ENCODE measurements around the gene SRPRB.

Gene SRPRB

GRCh38 chr3:133820129-133820528, 14.5 kb downstream of the SRPRB start:
- H3K36me3 ChIP-seq (replicated peaks; ENCODE audit: low read depth, low read length): peaks cover 65% of the 10 kb centered on the region
- no peaks in the 10 kb centered on the region for H3K9me3 ChIP-seq (ENCODE audit: insufficient read depth, low read length)
- H3K27me3 ChIP-seq (ENCODE audit: low read depth, low read length): no peaks in the 10 kb centered on the region
- H2AFZ ChIP-seq (ENCODE audit: low read depth, low read length): no peak overlapping the region
- no peak overlapping the region for H3K9ac ChIP-seq (ENCODE audit: low read length)
- no peaks in the 10 kb centered on the region for H3K4me1 ChIP-seq (ENCODE audit: low read length)
- no peak overlapping the region for H3K4me2 ChIP-seq (ENCODE audit: low read length)
- H3K79me2 ChIP-seq (ENCODE audit: low read length): no peaks in the 10 kb centered on the region
- no peak overlapping the region for H3K27ac ChIP-seq (ENCODE audit: low read length)
- H3K4me3 ChIP-seq (ENCODE audit: low read length): no peak overlapping the region
- TF ChIP-seq CTCF (IDR thresholded peaks at IDR 0.05; ENCODE audit: low read depth, low read length): no peak
- TF ChIP-seq EZH2phosphoT487 (IDR thresholded peaks at IDR 0.05; ENCODE audit: low read depth): no peak
- no peaks in the 10 kb centered on the region for H4K20me1 ChIP-seq (ENCODE audit: insufficient read depth, low read length)

GRCh38 chr3:133820889-133821675, 15.5 kb downstream of the SRPRB start:
- Histone ChIP-seq H3K4me1 (ENCODE audit: low read length) (no peaks in the 10 kb centered on the region), H3K27ac (ENCODE audit: low read length) (no peak overlapping the region), H4K20me1 (ENCODE audit: insufficient read depth, low read length) (no peaks in the 10 kb centered on the region), H3K9ac (ENCODE audit: low read length) (no peak overlapping the region), H3K36me3 (replicated peaks; ENCODE audit: low read depth, low read length) (peaks cover 57% of the 10 kb centered on the region), H2AFZ (ENCODE audit: low read depth, low read length) (no peak overlapping the region), H3K4me2 (ENCODE audit: low read length) (no peak overlapping the region), H3K9me3 (ENCODE audit: insufficient read depth, low read length) (no peaks in the 10 kb centered on the region), H3K79me2 (ENCODE audit: low read length) (no peaks in the 10 kb centered on the region), H3K4me3 (ENCODE audit: low read length) (no peak overlapping the region), H3K27me3 (ENCODE audit: low read depth, low read length) (no peaks in the 10 kb centered on the region)
- no peak for TF ChIP-seq EZH2phosphoT487 (IDR thresholded peaks at IDR 0.05; ENCODE audit: low read depth)

DNA sequence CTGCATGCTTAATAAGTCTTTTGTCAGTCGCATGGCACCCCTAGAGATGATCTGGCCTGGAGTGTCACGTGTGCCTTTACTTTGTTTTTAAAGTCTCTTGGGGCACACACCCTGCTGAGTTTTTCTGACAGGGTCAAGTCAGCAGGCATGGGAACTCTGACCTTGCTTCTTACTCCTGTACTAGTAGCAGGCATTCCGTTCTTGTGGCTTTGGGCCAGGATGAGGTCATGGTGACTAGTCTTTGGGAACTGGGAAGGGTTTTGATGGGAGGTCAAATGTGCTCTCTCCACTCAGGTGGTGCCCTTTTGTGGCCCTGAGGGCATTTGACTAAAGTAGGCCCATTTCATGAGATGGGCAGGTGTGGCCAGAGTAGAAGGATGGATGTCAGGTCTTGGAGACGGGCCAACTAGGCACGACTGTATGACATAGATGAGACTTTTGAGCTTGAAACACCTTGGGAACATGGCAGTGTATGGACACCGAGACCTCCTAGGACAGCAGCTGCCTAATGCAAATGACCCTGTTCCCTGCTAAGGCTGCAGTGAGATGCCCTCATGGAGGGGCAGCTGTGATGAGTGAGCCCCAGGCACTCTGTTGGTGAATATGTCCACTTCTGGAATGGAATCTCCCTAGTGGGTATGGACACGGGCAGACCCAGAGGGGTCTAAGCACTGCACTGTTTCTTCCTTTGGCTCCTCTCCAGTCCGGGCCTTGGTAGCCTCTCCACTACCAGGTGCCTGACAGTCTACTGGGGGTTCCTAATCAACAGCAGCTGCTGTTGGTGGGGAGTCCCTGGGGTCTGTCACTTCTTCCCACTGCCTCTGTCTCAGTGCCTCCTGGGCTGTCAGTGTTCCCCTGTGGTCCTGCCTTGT, 16.4 kb downstream of the SRPRB start:
- H3K4me2 ChIP-seq (ENCODE audit: low read length): no peak overlapping the region
- H3K36me3 ChIP-seq (replicated peaks; ENCODE audit: low read depth, low read length): peaks cover 49% of the 10 kb centered on the region
- H3K4me3 ChIP-seq (ENCODE audit: low read length): no peak overlapping the region

GRCh38 chr3:133824961-133825485, 19.4 kb downstream of the SRPRB start:
- Histone ChIP-seq H3K36me3 (replicated peaks; ENCODE audit: low read depth, low read length) (peaks cover 38% of the 10 kb centered on the region), H3K4me2 (ENCODE audit: low read length) (no peak overlapping the region), H4K20me1 (ENCODE audit: insufficient read depth, low read length) (no peaks in the 10 kb centered on the region), H3K4me3 (ENCODE audit: low read length) (no peak overlapping the region), H3K27me3 (ENCODE audit: low read depth, low read length) (no peaks in the 10 kb centered on the region), H3K9me3 (ENCODE audit: insufficient read depth, low read length) (no peaks in the 10 kb centered on the region), H3K27ac (ENCODE audit: low read length) (no peak overlapping the region), H3K4me1 (ENCODE audit: low read length) (no peaks in the 10 kb centered on the region), H2AFZ (ENCODE audit: low read depth, low read length) (no peak overlapping the region), H3K9ac (ENCODE audit: low read length) (no peak overlapping the region), H3K79me2 (ENCODE audit: low read length) (no peaks in the 10 kb centered on the region)
- no peak for TF ChIP-seq CTCF (IDR thresholded peaks at IDR 0.05; ENCODE audit: low read depth, low read length)
- no peak for TF ChIP-seq EZH2phosphoT487 (IDR thresholded peaks at IDR 0.05; ENCODE audit: low read depth)

More for the DNA sequence above, 16.4 kb downstream of the SRPRB start:
- Histone ChIP-seq H3K4me1 (ENCODE audit: low read length) (no peaks in the 10 kb centered on the region), H3K27ac (ENCODE audit: low read length) (no peak overlapping the region), H3K9ac (ENCODE audit: low read length) (no peak overlapping the region), H2AFZ (ENCODE audit: low read depth, low read length) (no peak overlapping the region), H3K27me3 (ENCODE audit: low read depth, low read length) (no peaks in the 10 kb centered on the region), H3K79me2 (ENCODE audit: low read length) (no peaks in the 10 kb centered on the region), H3K9me3 (ENCODE audit: insufficient read depth, low read length) (no peaks in the 10 kb centered on the region), H4K20me1 (ENCODE audit: insufficient read depth, low read length) (no peaks in the 10 kb centered on the region)
- TF ChIP-seq EZH2phosphoT487 (IDR thresholded peaks at IDR 0.05; ENCODE audit: low read depth) (no peak), CTCF (IDR thresholded peaks at IDR 0.05; ENCODE audit: low read depth, low read length) (peak; percentile 49)

All from OCI-LY3 (cell line).